GM23248 (cell line): ENCODE results near the gene PRKCA. TPM values are rescaled to one million over a fixed set of nuclear protein-coding genes. Genes with fewer than 3 reads are reported as not detected.

Experiments
- DNase-seq: peaks from one replicate; pipeline ENCODE4 v3.0.0-alpha.2; 2015
- H2AFZ ChIP-seq: fragments of 200-600 bp; sonication (generic); 2 replicates; pipeline ENCODE4 v1.6.1; 2016; ENCODE audit warnings: antibody characterized with exemption
- H3F3A ChIP-seq: fragments of 200-600 bp; sonication (generic); 2 replicates; pipeline ENCODE4 v1.6.1; 2016; ENCODE audit warnings: mild to moderate bottlenecking, antibody characterized with exemption, mixed run types; ENCODE audit not compliant: insufficient read depth
- H3K27ac ChIP-seq: fragments of 200-600 bp; sonication (generic); 2 replicates; pipeline ENCODE4 v1.5.1; 2016; ENCODE audit warnings: mild to moderate bottlenecking
- H3K27me3 ChIP-seq: fragments of 200-600 bp; sonication (generic); replicated peaks from 2 replicates; pipeline ENCODE4 v1.6.1; 2016; ENCODE audit warnings: mild to moderate bottlenecking; ENCODE audit not compliant: insufficient read depth
- H3K36me3 ChIP-seq: fragments of 200-600 bp; sonication (generic); 2 replicates; pipeline ENCODE4 v1.6.1; 2016; ENCODE audit warnings: low read depth, mild to moderate bottlenecking
- H3K4me1 ChIP-seq: fragments of 200-600 bp; sonication (generic); 2 replicates; pipeline ENCODE4 v1.6.1; 2016; ENCODE audit warnings: mild to moderate bottlenecking; ENCODE audit not compliant: insufficient read depth
- H3K4me2 ChIP-seq: fragments of 200-600 bp; sonication (generic); one replicate; pipeline ENCODE4 v1.6.1; 2016; ENCODE audit warnings: mild to moderate bottlenecking; ENCODE audit not compliant: unreplicated experiment
- H3K4me3 ChIP-seq: fragments of 200-600 bp; sonication (generic); 2 replicates; pipeline ENCODE4 v1.5.1; 2016; ENCODE audit warnings: mild to moderate bottlenecking
- H3K79me2 ChIP-seq: fragments of 200-600 bp; sonication (generic); 2 replicates; pipeline ENCODE4 v1.6.1; 2016; ENCODE audit warnings: mild to moderate bottlenecking; ENCODE audit not compliant: insufficient read depth
- H3K9ac ChIP-seq: fragments of 200-600 bp; sonication (generic); 2 replicates; pipeline ENCODE4 v1.6.1; 2016; ENCODE audit warnings: mild to moderate bottlenecking
- H3K9me2 ChIP-seq: fragments of 200-600 bp; sonication (generic); 2 replicates; pipeline ENCODE4 v1.6.1; 2016; ENCODE audit warnings: mixed run types, mild to moderate bottlenecking, moderate library complexity; ENCODE audit not compliant: insufficient read depth
- H3K9me3 ChIP-seq: fragments of 200-600 bp; sonication (generic); one replicate; pipeline ENCODE4 v1.6.1; 2017; ENCODE audit warnings: low read depth
- H4K20me1 ChIP-seq: fragments of 200-600 bp; sonication (generic); 2 replicates; pipeline ENCODE4 v1.6.0; 2016; ENCODE audit not compliant: insufficient read depth
- EZH2 ChIP-seq: fragments of 200-600 bp; sonication (generic); IDR thresholded peaks from 2 replicates; pipeline ENCODE4 v1.6.1; 2018; ENCODE audit warnings: antibody characterized with exemption, mild to moderate bottlenecking; ENCODE audit not compliant: insufficient read depth, poor library complexity, severe bottlenecking
- EZH2phosphoT487 ChIP-seq: fragments of 200-600 bp; sonication (generic); IDR thresholded peaks from 2 replicates; pipeline ENCODE4 v1.6.1; 2018; ENCODE audit warnings: antibody characterized with exemption, moderate library complexity, mild to moderate bottlenecking, low read depth; ENCODE audit not compliant: insufficient read depth
- WGBS, 2 experiments: methylation state at CpG; one replicate each; pipeline ENCODE4 v1.1.6; 2015 to 2017; ENCODE audit warnings: low lambda C conversion rate in 2 of 2, low coverage in 1 of 2; ENCODE audit errors: missing lambda C conversion rate in 2 of 2; 5-methylcytosine and 5-hydroxymethylcytosine counted together
- in situ Hi-C: fragments of 300-500 bp; cut with MboI; formaldehyde crosslinking; loops from 2 replicates; pipeline ENCODE4 v1.15.0; 2020
- polyA plus RNA-seq: library from polyadenylated mRNA; unstranded; fragments of >200 nt; fragmentation: Nextera tagmentation; extraction: Ambion mirVana; gene quantifications from 2 replicates; pipeline ENCODE4 v1.2.1, GENCODE V29; 2016
- total RNA-seq: library from RNA; depleted of rRNA; stranded (reverse); fragments of >200 nt; shearing (Covaris generic); gene quantifications from 2 replicates; pipeline ENCODE4 v1.2.3, GENCODE V29; 2014

The PRKCA gene
- total and polyA plus RNA-seq, 2 experiments from 2014 or later: 17.3 to 28.5 TPM

GRCh38 chr17:66535611-66536010 is 233.2 kb downstream of the PRKCA start:
- Histone ChIP-seq H3K36me3 (no peaks in the 10 kb centered on the region), H3K27me3 (no peaks in the 10 kb centered on the region), H3K9me3 (no peaks in the 10 kb centered on the region), H2AFZ (no peak overlapping the region), H4K20me1 (no peaks in the 10 kb centered on the region), H3K4me1 (peaks cover 18% of the 10 kb centered on the region), H3K4me3 (no peak overlapping the region), H3K4me2 (no peak overlapping the region), H3F3A (peaks cover 13% of the 10 kb centered on the region), H3K27ac (no peak overlapping the region), H3K79me2 (peaks cover 82% of the 10 kb centered on the region), H3K9me2 (no peaks in the 10 kb centered on the region), H3K9ac (no peak overlapping the region)
- 59 to 78% methylated on average over 1 of the region's 1 CpG for WGBS, 2 experiments
- TF ChIP-seq EZH2phosphoT487 (no peak), EZH2 (no peak)
- DNase-seq: no peak
- in situ Hi-C loops: no loop called here

- WGBS, 2 experiments: 97% methylated on average over 5 of the region's 5 CpGs
- Histone ChIP-seq H3K9me3 (no peaks in the 10 kb centered on the region), H3K4me2 (no peak overlapping the region), H3K27ac (no peak overlapping the region), H3K36me3 (no peaks in the 10 kb centered on the region), H3K4me1 (peaks cover 34% of the 10 kb centered on the region), H2AFZ (no peak overlapping the region), H3K4me3 (no peak overlapping the region), H3K9ac (no peak overlapping the region), H3K9me2 (no peaks in the 10 kb centered on the region), H4K20me1 (no peaks in the 10 kb centered on the region), H3K79me2 (peaks cover 84% of the 10 kb centered on the region), H3K27me3 (no peaks in the 10 kb centered on the region), H3F3A (peaks cover 29% of the 10 kb centered on the region)
- no peak for DNase-seq
- in situ Hi-C loops: no loop called here
- no peak for TF ChIP-seq EZH2phosphoT487
- no peak for TF ChIP-seq EZH2
Measured at GRCh38 chr17:66537502-66537901, 235.1 kb downstream of the PRKCA start.

DNA sequence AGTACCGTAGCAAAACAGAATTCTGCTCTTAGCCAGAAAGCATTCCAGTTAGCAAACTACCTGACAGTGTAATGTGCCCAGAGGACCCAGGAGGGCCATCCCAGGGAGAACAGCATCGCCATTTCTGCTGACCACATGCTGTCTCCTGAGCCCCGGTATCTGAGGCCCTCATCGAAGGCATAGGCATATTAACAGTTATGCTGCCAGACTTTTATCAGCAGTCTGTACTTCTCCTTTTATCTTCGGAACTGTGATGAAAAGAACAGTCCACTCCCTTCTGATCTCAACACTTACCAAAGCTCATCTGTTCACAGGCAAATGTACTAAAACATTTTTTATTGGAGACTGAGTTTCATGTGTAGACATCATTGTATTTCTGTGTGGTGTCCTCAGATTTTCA is 236.4 kb downstream of the PRKCA start:
- no peak for DNase-seq

DNA sequence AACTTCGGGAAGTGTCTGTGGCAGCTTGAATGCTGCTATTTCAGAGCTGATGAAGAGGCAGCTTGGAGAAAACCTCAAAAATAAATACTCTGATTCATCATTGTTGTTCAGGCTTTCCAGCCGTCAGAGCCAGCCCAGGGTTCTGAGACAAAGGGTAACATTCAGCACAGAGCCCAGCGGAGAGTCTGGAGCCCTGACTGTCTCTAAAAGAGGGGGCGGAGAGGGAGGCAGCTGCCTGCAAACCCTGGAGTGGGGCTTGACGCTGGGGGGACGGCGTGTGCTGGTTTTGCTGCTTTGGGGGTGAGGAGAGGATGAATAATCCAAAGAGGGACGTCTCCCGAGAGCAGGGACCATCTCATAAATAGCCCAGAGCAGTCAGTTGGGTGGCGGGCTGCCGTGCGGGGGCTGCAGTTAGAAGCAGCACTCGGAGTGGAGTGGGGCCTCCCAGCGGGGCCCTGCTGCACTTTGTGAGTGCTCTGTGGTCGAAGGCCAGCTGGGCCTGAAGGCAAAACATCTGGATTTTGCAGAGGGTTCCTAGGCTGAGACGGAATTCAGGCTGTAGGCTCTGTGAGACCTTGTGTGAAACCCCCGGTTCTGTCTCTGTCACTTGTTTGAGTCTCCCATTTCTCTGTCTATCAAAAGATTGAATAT is 237.8 kb downstream of the PRKCA start:
- Histone ChIP-seq H2AFZ (peak overlapping the region; percentile 69), H3K36me3 (no peaks in the 10 kb centered on the region), H3K9me2 (no peaks in the 10 kb centered on the region), H3K4me1 (peaks cover 57% of the 10 kb centered on the region), H3K4me3 (peak overlapping the region; percentile 58), H3K9me3 (no peaks in the 10 kb centered on the region), H3K4me2 (peak overlapping the region; percentile 83), H3K27ac (peak overlapping the region; percentile 86), H3K79me2 (peaks cover 79% of the 10 kb centered on the region), H3F3A (peaks cover 57% of the 10 kb centered on the region), H3K27me3 (no peaks in the 10 kb centered on the region), H3K9ac (peak overlapping the region; percentile 76), H4K20me1 (no peaks in the 10 kb centered on the region)
- in situ Hi-C loops: no loop called here
- DNase-seq: peak; percentile 95
- WGBS, 2 experiments: 6 to 10% methylated on average over 14 to 17 of the region's 17 CpGs
- TF ChIP-seq EZH2 (no peak), EZH2phosphoT487 (no peak)

More for the DNA sequence above, 236.4 kb downstream of the PRKCA start:
- no peak overlapping the region for H3K4me2 ChIP-seq
- no peak for TF ChIP-seq EZH2
- peaks cover 79% of the 10 kb centered on the region for H3K79me2 ChIP-seq
- H3K36me3 ChIP-seq: no peaks in the 10 kb centered on the region
- H3K4me1 ChIP-seq: peaks cover 47% of the 10 kb centered on the region
- no peaks in the 10 kb centered on the region for H3K27me3 ChIP-seq
- no peak overlapping the region for H3K4me3 ChIP-seq
- no peaks in the 10 kb centered on the region for H3K9me2 ChIP-seq
- H3K9ac ChIP-seq: no peak overlapping the region
- no peak overlapping the region for H3K27ac ChIP-seq
- WGBS, 2 experiments: 78 to 84% methylated on average over 5 of the region's 5 CpGs
- H3K9me3 ChIP-seq: no peaks in the 10 kb centered on the region
- no peaks in the 10 kb centered on the region for H4K20me1 ChIP-seq
- H3F3A ChIP-seq: peaks cover 42% of the 10 kb centered on the region
- in situ Hi-C loops: no loop called here
- H2AFZ ChIP-seq: no peak overlapping the region
